Measurements from ENCODE around the gene RNASE11. TPM values are rescaled to one million over a fixed set of nuclear protein-coding genes. Genes with fewer than 3 reads are reported as not detected.

Gene RNASE11
- total RNA-seq, 1 experiment from 2014 or later: not detected

- DNase-seq: no peak
- no peak overlapping the region for H2AFZ ChIP-seq (ENCODE audit: low read length)
- no peak overlapping the region for H3K4me3 ChIP-seq (ENCODE audit: low read length)
- no peaks in the 10 kb centered on the region for H3F3A ChIP-seq (ENCODE audit: low read length, unreplicated experiment)
- H3K4me1 ChIP-seq (ENCODE audit: insufficient read depth, low read length): no peaks in the 10 kb centered on the region
- H3K9ac ChIP-seq (ENCODE audit: low read length): no peak overlapping the region
- intact Hi-C loops (cut with micrococcal nuclease): no loop called here
- no peaks in the 10 kb centered on the region for H3K9me3 ChIP-seq (ENCODE audit: low read length)
- no peak for ATAC-seq
- ChIA-PET POLR2A (ENCODE audit: unreplicated experiment) (no interaction called here), CTCF (no interaction called here)
- H3K27ac ChIP-seq (ENCODE audit: low read length): no peak overlapping the region
- peaks cover 8% of the 10 kb centered on the region for H3K27me3 ChIP-seq (ENCODE audit: low read length)
- TF ChIP-seq CTCF (conservative IDR thresholded peaks at IDR 0.05; ENCODE audit: low read depth, low read length) (no peak), EZH2 (IDR thresholded peaks at IDR 0.05; ENCODE audit: low read length, unreplicated experiment) (no peak), EZH2phosphoT487 (IDR thresholded peaks at IDR 0.05; ENCODE audit: borderline replicate concordance, low read length) (no peak)
- BruUV-seq (replicated peaks): no TSS peak
- no peak overlapping the region for H3K4me2 ChIP-seq (ENCODE audit: low read length)
- H3K79me2 ChIP-seq (ENCODE audit: low read length): no peaks in the 10 kb centered on the region
- H3K36me3 ChIP-seq (ENCODE audit: low read depth, low read length): no peaks in the 10 kb centered on the region
- H4K20me1 ChIP-seq (ENCODE audit: low read length): no peaks in the 10 kb centered on the region
- H3K9me2 ChIP-seq (replicated peaks; ENCODE audit: low read length): no peaks in the 10 kb centered on the region
Measured at GRCh38 chr14:20539906-20540305, 47.9 kb downstream of the RNASE11 start.

Other genes starting within 250 kb of the RNASE11 start
- 35.6 and 38.3 TPM in 2 replicates for gene PARP2, start 244.4 kb downstream of the RNASE11 start, total RNA-seq (2014; rRNA removed)
- 8.9 and 11.7 TPM in 2 replicates for gene TEP1, start 174.5 kb downstream of the RNASE11 start, total RNA-seq (2014; rRNA removed)
- gene KLHL33, start 151.8 kb downstream of the RNASE11 start, total RNA-seq (2014; rRNA removed): 0.17 TPM in 1 of 2 replicates, not detected in the other
- gene OSGEP, start 133.2 kb downstream of the RNASE11 start, total RNA-seq (2014; rRNA removed): 57.7 and 64.1 TPM in 2 replicates
- gene APEX1, start 132.8 kb downstream of the RNASE11 start, total RNA-seq (2014; rRNA removed): 147 and 189 TPM in 2 replicates
- 32.9 and 35.2 TPM in 2 replicates for gene PIP4P1, start 126.6 kb downstream of the RNASE11 start, total RNA-seq (2014; rRNA removed)
- gene PNP, start 118.6 kb downstream of the RNASE11 start, total RNA-seq (2014; rRNA removed): 108 and 118 TPM in 2 replicates
- not detected in 2 replicates for gene RNASE10, start 82.5 kb downstream of the RNASE11 start, total RNA-seq (2014; rRNA removed)
- gene RNASE9, start 27.0 kb downstream of the RNASE11 start, total RNA-seq (2014; rRNA removed): not detected in 2 replicates
- not detected in 2 replicates for gene RNASE12, start 3.4 kb upstream of the RNASE11 start, total RNA-seq (2014; rRNA removed)
- not detected in 2 replicates for gene OR6S1, start 53.7 kb upstream of the RNASE11 start, total RNA-seq (2014; rRNA removed)
- gene RNASE4, start 96.6 kb upstream of the RNASE11 start, total RNA-seq (2014; rRNA removed): 5.9 and 8.5 TPM in 2 replicates
- 4.8 and 6.6 TPM in 2 replicates for gene ANG, start 100.8 kb upstream of the RNASE11 start, total RNA-seq (2014; rRNA removed)
- not detected in 2 replicates for gene EDDM3A, start 157.9 kb upstream of the RNASE11 start, total RNA-seq (2014; rRNA removed)
- not detected in 2 replicates for gene EDDM3B, start 180.4 kb upstream of the RNASE11 start, total RNA-seq (2014; rRNA removed)
- gene RNASE6, start 193.3 kb upstream of the RNASE11 start, total RNA-seq (2014; rRNA removed): not detected in 2 replicates
- gene RNASE1, start 214.8 kb upstream of the RNASE11 start, total RNA-seq (2014; rRNA removed): 0.23 and 0.51 TPM in 2 replicates